Sigmoid colon (tissue), 7 donors: ENCODE data around the gene KIF17. TPM values are rescaled to one million over a fixed set of nuclear protein-coding genes. Genes with fewer than 3 reads are reported as not detected.

Experiments
- DNase-seq: peaks from one replicate; pipeline ENCODE4 v3.0.0-alpha.2; 2019
- H3K27ac ChIP-seq, 4 donors: fragments of 200-600 bp; sonication (generic); one replicate each; pipeline ENCODE4 v1.5.1; 2016 to 2019; ENCODE audit warnings: mild to moderate bottlenecking in 1 of 4
- H3K27me3 ChIP-seq, 3 donors: fragments of 200-600 bp; sonication (generic); one replicate each; pipeline ENCODE4 v1.5.1; 2019; ENCODE audit warnings: mild to moderate bottlenecking in 1 of 3
- H3K36me3 ChIP-seq, 4 donors: fragments of 200-600 bp; sonication (generic); one replicate each; pipeline ENCODE4 v1.5.1; 2016 to 2019
- H3K4me1 ChIP-seq, 4 donors: fragments of 200-600 bp; sonication (generic); one replicate each; pipeline ENCODE4 v1.5.1; 2017 to 2019
- H3K4me3 ChIP-seq, 4 donors: fragments of 200-600 bp; sonication (generic); one replicate each; pipeline ENCODE4 v1.5.1; 2017 to 2019; ENCODE audit warnings: mild to moderate bottlenecking in 2 of 4, moderate library complexity in 1 of 4
- H3K9me3 ChIP-seq, 4 donors: fragments of 200-600 bp in 3 of 4; sonication (generic) in 3 of 4; one replicate each; pipeline versions ENCODE4 v1.5.1 to v1.6.1; 2013 to 2019
- EP300 ChIP-seq, 4 donors: sonication (generic); formaldehyde crosslinking; IDR thresholded peaks; one replicate each; pipeline ENCODE4 v1.6.1; 2017; ENCODE audit warnings: antibody characterized with exemption in 4 of 4
- POLR2A ChIP-seq, 2 donors: fragments of 450-650 bp; IDR thresholded peaks; one replicate each; pipeline ENCODE4 v1.6.1; 2016; ENCODE audit warnings: antibody characterized with exemption in 2 of 2, mild to moderate bottlenecking in 2 of 2, moderate library complexity in 2 of 2
- POLR2AphosphoS5 ChIP-seq, 4 donors: sonication (generic); formaldehyde crosslinking; IDR thresholded peaks; one replicate each; pipeline ENCODE4 v1.6.1; 2017; ENCODE audit warnings: antibody characterized with exemption in 4 of 4
- WGBS, 2 donors: extraction: QIAGEN DNeasy Blood & Tissue Kit; methylation state at CpG; one replicate each; pipeline ENCODE4 v1.1.7; 2013; 5-methylcytosine and 5-hydroxymethylcytosine counted together
- intact Hi-C: fragments of 100-400 bp; cut with DNase I; formaldehyde crosslinking; loops from one replicate; pipeline ENCODE4 v1.15.1; 2023
- polyA plus RNA-seq, 3 donors: library from polyadenylated mRNA; stranded (reverse); fragments of 200-250 nt; gene quantifications; one replicate each; pipeline ENCODE4 v1.2.3, GENCODE V29; 2013
- total RNA-seq, 4 donors: library from RNA; depleted of rRNA; stranded (reverse); fragments of >200 nt; gene quantifications; one replicate each; pipeline ENCODE4 v1.1.0, GENCODE V29; 2016
- TF ChIP-seq, protein P1 (sequence below), 4 experiments: fragments of 450-650 bp in 3 of 4; fragments of 200-600 bp in 1 of 4; IDR thresholded peaks; one replicate each; pipeline ENCODE4 v1.5.1; 2016 to 2019; ENCODE audit warnings: antibody characterized with exemption in 4 of 4, mild to moderate bottlenecking in 3 of 4, moderate library complexity in 2 of 4
- donor health status: healthy with polysubstance abuse.
- donor health status: Bipolar disorder and iron deficiency.
- donor health status: healthy.

The KIF17 gene
- total and polyA plus RNA-seq, 7 donors, result 0.54 to 2.4 (median 1.4) TPM

DNA sequence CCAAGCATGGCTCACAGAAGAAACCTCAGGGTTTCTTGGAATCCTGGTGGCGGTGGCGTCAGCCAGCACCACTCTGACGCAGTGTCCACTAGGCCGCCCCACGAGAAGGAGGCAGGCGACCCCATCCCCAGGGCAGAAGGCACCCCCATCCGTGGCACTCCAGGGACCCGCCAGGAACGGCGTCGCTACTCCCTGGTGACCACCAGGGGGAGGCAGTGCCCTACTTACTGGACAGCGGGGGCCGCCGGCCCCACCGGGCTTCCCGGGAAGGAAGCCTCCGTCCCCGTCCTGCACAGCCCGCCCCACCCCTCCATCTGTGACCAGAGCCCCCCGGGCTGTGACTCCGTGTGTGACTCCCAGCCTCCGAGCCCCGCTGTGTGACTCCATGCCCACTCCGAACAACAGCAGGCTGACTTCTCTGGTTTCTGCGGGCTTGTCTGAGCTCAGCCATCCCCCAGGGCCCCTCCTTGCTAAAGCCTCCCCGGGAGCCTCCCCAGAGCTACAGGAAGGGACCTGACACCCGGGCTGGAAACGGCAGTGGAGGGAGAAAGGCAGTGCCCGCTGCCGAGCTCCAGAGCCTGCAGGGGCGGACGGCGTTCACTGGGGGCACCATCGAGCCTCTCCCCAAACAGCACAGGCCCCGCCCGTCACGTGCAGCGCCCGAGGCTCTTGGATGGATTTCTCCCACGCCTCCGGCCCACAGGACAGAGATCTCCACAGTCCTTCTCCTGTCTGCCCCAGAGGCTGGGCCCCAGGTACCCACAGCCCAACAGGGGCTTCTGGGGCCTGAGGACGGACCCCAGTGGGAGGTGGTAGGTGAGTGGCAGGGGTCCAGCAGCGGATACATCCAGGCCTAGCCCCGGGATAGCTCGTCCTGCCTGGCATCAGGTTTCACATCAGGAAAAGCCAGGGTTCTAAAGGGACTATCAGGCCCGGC, 21.1 kb downstream of the KIF17 start:
- Histone ChIP-seq H3K36me3 (no peaks in the 10 kb centered on the region), H3K27ac (peak overlapping the region; percentile 80 to 92 (median 88)), H3K27me3 (no peaks in the 10 kb centered on the region), H3K4me3 (peak overlapping the region; percentile 28 to 62 (median 56)), H3K9me3 (peaks cover 0 to 3% (median 0%) of the 10 kb centered on the region in 4 donors), H3K4me1 (peaks cover 0 to 33% (median 27%) of the 10 kb centered on the region in 4 donors)
- peak; percentile 96 for DNase-seq
- intact Hi-C loops, result loop anchor here (1.0 to 5.0 kb wide), 4 partner anchors 37 to 499 kb away; partner anchors contain the start of genes EIF4G3 and HP1BP3
- TF ChIP-seq EP300 (IDR thresholded peaks at IDR 0.05) (no peak), POLR2AphosphoS5 (IDR thresholded peaks at IDR 0.05) (peak in 2 of 4 donors; percentile 29 to 61)
- TF ChIP-seq, protein P1, sequence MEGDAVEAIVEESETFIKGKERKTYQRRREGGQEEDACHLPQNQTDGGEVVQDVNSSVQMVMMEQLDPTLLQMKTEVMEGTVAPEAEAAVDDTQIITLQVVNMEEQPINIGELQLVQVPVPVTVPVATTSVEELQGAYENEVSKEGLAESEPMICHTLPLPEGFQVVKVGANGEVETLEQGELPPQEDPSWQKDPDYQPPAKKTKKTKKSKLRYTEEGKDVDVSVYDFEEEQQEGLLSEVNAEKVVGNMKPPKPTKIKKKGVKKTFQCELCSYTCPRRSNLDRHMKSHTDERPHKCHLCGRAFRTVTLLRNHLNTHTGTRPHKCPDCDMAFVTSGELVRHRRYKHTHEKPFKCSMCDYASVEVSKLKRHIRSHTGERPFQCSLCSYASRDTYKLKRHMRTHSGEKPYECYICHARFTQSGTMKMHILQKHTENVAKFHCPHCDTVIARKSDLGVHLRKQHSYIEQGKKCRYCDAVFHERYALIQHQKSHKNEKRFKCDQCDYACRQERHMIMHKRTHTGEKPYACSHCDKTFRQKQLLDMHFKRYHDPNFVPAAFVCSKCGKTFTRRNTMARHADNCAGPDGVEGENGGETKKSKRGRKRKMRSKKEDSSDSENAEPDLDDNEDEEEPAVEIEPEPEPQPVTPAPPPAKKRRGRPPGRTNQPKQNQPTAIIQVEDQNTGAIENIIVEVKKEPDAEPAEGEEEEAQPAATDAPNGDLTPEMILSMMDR (IDR thresholded peaks at IDR 0.05), result peak; percentile 83 to 98 (median 94)
- WGBS, 2 donors, result 2 to 3% methylated on average over 46 of the region's 46 CpGs

DNA sequence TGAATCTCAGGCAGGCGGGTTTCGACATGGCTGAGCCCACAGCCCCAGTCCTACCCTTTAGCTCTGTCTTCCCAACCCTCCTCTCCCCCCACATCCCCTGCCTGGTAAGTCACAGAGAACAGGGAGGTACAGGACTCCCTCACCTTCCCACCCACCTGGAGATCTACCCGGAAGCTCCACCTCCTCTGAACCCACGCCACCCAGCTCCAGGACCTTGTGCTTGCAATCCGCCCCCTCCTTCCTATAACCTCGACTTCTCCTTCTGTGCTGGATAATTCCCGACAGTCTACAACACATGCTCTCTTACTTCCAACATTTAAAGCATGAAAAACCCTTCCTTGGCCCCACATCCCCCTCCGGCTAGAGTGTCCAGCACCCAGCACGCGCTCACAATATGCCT, 22.3 kb downstream of the KIF17 start:
- intact Hi-C loops, result loop anchor here (5.0 kb wide), 2 partner anchors 92 to 482 kb away; partner anchors contain the start of genes EIF4G3 and HP1BP3
- H3K4me1 ChIP-seq, result peaks cover 0 to 33% (median 27%) of the 10 kb centered on the region in 4 donors
- no peak overlapping the region for H3K4me3 ChIP-seq
- no peaks in the 10 kb centered on the region for H3K36me3 ChIP-seq
- H3K27ac ChIP-seq, result no peak overlapping the region
- DNase-seq, result no peak
- TF ChIP-seq POLR2A (IDR thresholded peaks at IDR 0.05) (no peak), POLR2AphosphoS5 (IDR thresholded peaks at IDR 0.05) (no peak), EP300 (IDR thresholded peaks at IDR 0.05) (no peak)
- TF ChIP-seq, protein P1 (IDR thresholded peaks at IDR 0.05), result no peak
- 82 to 87% methylated on average over 10 of the region's 10 CpGs for WGBS, 2 donors
- H3K9me3 ChIP-seq, result peaks cover 0 to 3% (median 0%) of the 10 kb centered on the region in 4 donors
- no peaks in the 10 kb centered on the region for H3K27me3 ChIP-seq

DNA sequence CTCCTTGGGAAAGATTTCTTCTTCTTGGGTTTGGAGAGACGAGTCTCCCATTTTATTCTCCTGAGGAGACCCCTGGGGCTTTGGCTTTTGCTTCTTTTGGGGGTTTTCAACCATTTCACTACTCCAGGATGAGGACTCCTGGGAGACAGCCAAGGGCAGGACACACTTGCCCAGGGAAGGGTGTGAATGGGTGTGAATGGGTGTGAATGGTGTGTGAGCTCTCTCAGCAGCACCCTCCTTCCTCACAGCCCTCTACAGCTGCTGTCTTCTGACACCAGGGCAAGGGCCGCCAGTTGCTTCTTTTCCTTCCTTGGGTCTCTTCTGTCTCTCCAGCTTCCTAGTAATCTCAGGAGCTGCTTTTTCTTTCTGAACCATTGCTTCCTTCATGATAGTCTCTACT, 24.2 kb downstream of the KIF17 start:
- H3K4me3 ChIP-seq, result no peak overlapping the region
- intact Hi-C loops, result no loop called here
- H3K27me3 ChIP-seq, result no peaks in the 10 kb centered on the region
- H3K9me3 ChIP-seq, result peaks cover 0 to 3% (median 0%) of the 10 kb centered on the region in 4 donors
- no peak for DNase-seq
- H3K36me3 ChIP-seq, result no peaks in the 10 kb centered on the region
- TF ChIP-seq POLR2A (IDR thresholded peaks at IDR 0.05) (no peak), EP300 (IDR thresholded peaks at IDR 0.05) (no peak), POLR2AphosphoS5 (IDR thresholded peaks at IDR 0.05) (no peak)
- TF ChIP-seq, protein P1 (IDR thresholded peaks at IDR 0.05), result no peak
- WGBS, 2 donors, result 79 to 86% methylated on average over 2 of the region's 2 CpGs
- H3K27ac ChIP-seq, result no peak overlapping the region
- peaks cover 0 to 26% (median 21%) of the 10 kb centered on the region in 4 donors for H3K4me1 ChIP-seq

DNA sequence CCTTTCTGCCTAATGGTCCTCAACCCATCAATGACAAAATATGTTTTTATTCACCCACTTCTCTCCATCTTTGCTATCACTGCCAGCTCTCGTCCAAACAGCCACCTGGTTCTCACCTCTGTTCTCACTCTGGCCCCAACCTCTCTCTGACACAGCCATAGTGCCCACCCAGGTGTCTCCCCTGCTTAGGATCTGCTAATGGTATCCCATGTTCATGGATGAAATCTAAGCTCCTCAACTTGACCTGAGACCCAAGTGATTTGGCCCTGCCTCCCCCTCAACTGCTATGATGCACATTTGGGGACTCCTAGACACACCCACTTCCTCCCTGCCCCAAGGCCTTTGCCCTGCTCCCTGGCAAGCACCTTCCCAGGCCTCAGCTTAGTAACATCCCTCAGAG, 25.9 kb downstream of the KIF17 start:
- no peak for DNase-seq
- H3K9me3 ChIP-seq, result peaks cover 0 to 3% (median 0%) of the 10 kb centered on the region in 4 donors
- no peak overlapping the region for H3K4me3 ChIP-seq
- H3K4me1 ChIP-seq, result peaks cover 0 to 9% (median 3%) of the 10 kb centered on the region in 4 donors
- H3K36me3 ChIP-seq, result no peaks in the 10 kb centered on the region
- TF ChIP-seq, protein P1 (IDR thresholded peaks at IDR 0.05), result no peak
- TF ChIP-seq POLR2A (IDR thresholded peaks at IDR 0.05) (no peak), EP300 (IDR thresholded peaks at IDR 0.05) (no peak), POLR2AphosphoS5 (IDR thresholded peaks at IDR 0.05) (no peak)
- WGBS, 2 donors, result 86 to 91% methylated on average over 1 of the region's 1 CpG
- H3K27me3 ChIP-seq, result no peaks in the 10 kb centered on the region
- intact Hi-C loops, result no loop called here
- H3K27ac ChIP-seq, result no peak overlapping the region
